GM10847 (cell line): Measurements from ENCODE around the gene MAD2L1BP.

Experiments
- POLR2A ChIP-seq: IDR thresholded peaks from 2 replicates; pipeline ENCODE4 v1.6.1; 2011; ENCODE audit not compliant: insufficient read length; ENCODE audit errors: extremely low read depth

The MAD2L1BP gene

GRCh38 chr6:43687437-43688347 is 52.1 kb downstream of the MAD2L1BP start, which contains the start of gene MRPS18A:
MRPS18A (minus strand) TSS chr6:43687791; CDS start chr6:43687779, 12 bp downstream.
- peak; percentile 73 for TF ChIP-seq POLR2A

- no peak for TF ChIP-seq POLR2A
Observed at GRCh38 chr6:43689421-43689820, 53.8 kb downstream of the MAD2L1BP start.
